ENCODE data around the gene SALL1. TPM values are rescaled to one million over a fixed set of nuclear protein-coding genes. Genes with fewer than 3 reads are reported as not detected.

Gene SALL1
- total and polyA plus RNA-seq, 2 of the 13 experiments (the other 11 are each of a cell fraction or from before 2014, with no cell fraction given), result 6.6 to 12.3 TPM

DNA sequence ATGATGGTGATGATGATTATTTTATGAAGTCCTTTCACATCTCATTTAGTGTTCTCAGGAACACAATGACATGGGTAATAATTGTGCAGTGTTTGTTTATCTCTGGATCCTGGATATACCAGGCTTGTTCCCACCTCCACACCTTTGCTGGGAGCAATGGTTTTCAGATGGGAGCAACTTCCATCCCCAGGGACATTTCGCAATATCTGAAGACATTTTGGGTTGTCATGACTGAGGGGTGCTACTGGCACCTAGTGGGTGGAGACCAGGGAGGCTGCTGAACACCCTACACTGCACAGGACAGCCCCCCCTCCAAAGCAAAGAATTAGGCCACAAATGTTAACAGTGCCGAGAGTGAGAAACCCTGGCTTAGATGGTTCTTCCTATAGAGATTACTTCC is 13.5 kb upstream of the SALL1 start (continued):
- peak; percentile 76 for TF ChIP-seq CEBPG (CRISPR knock-in tag; IDR thresholded peaks at IDR 0.05)
- TF ChIP-seq CEBPB (IDR thresholded peaks at IDR 0.05; ENCODE audit: borderline replicate concordance, low read depth, low read length), result peak; percentile 94
- TF ChIP-seq, protein P1, sequence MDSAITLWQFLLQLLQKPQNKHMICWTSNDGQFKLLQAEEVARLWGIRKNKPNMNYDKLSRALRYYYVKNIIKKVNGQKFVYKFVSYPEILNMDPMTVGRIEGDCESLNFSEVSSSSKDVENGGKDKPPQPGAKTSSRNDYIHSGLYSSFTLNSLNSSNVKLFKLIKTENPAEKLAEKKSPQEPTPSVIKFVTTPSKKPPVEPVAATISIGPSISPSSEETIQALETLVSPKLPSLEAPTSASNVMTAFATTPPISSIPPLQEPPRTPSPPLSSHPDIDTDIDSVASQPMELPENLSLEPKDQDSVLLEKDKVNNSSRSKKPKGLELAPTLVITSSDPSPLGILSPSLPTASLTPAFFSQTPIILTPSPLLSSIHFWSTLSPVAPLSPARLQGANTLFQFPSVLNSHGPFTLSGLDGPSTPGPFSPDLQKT (CRISPR knock-in tag; IDR thresholded peaks at IDR 0.05; ENCODE audit: borderline replicate concordance), result no peak
- no peak for TF ChIP-seq ZGPAT (CRISPR knock-in tag; IDR thresholded peaks at IDR 0.05)
- TF ChIP-seq TAF1 (CRISPR knock-in tag; IDR thresholded peaks at IDR 0.05), result no peak
- TF ChIP-seq RFX3 (CRISPR knock-in tag; IDR thresholded peaks at IDR 0.05), result no peak
- TF ChIP-seq STAG1 (CRISPR knock-in tag; IDR thresholded peaks at IDR 0.05), result peak; percentile 40
- no peak for TF ChIP-seq ZNF788 (CRISPR knock-in tag; IDR thresholded peaks at IDR 0.05; ENCODE audit: borderline replicate concordance)
- no peak for TF ChIP-seq NR1H2 (CRISPR knock-in tag; IDR thresholded peaks at IDR 0.05; ENCODE audit: borderline replicate concordance, low read depth)
- no peak for TF ChIP-seq SP2 (CRISPR knock-in tag; IDR thresholded peaks at IDR 0.05)
- no peak for TF ChIP-seq ZNF350 (CRISPR knock-in tag; IDR thresholded peaks at IDR 0.05; ENCODE audit: borderline replicate concordance, low read depth)
- TF ChIP-seq ZNF605 (CRISPR knock-in tag; IDR thresholded peaks at IDR 0.05), result no peak
- TF ChIP-seq, protein P2, sequence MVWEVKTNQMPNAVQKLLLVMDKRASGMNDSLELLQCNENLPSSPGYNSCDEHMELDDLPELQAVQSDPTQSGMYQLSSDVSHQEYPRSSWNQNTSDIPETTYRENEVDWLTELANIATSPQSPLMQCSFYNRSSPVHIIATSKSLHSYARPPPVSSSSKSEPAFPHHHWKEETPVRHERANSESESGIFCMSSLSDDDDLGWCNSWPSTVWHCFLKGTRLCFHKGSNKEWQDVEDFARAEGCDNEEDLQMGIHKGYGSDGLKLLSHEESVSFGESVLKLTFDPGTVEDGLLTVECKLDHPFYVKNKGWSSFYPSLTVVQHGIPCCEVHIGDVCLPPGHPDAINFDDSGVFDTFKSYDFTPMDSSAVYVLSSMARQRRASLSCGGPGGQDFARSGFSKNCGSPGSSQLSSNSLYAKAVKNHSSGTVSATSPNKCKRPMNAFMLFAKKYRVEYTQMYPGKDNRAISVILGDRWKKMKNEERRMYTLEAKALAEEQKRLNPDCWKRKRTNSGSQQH (CRISPR knock-in tag; IDR thresholded peaks at IDR 0.05; ENCODE audit: low read depth), result no peak
- TF ChIP-seq REL (CRISPR knock-in tag; conservative IDR thresholded peaks at IDR 0.05), result no peak
- no peak for TF ChIP-seq POLR2AphosphoS5 (IDR thresholded peaks at IDR 0.05; ENCODE audit: low read depth, low read length)
- TF ChIP-seq, protein P3, sequence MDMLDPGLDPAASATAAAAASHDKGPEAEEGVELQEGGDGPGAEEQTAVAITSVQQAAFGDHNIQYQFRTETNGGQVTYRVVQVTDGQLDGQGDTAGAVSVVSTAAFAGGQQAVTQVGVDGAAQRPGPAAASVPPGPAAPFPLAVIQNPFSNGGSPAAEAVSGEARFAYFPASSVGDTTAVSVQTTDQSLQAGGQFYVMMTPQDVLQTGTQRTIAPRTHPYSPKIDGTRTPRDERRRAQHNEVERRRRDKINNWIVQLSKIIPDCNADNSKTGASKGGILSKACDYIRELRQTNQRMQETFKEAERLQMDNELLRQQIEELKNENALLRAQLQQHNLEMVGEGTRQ (IDR thresholded peaks at IDR 0.05; ENCODE audit: low read depth, low read length), result no peak
- TF ChIP-seq, protein P3 (CRISPR knock-in tag; IDR thresholded peaks at IDR 0.05; ENCODE audit: borderline replicate concordance), result no peak
- TF ChIP-seq, protein P4, sequence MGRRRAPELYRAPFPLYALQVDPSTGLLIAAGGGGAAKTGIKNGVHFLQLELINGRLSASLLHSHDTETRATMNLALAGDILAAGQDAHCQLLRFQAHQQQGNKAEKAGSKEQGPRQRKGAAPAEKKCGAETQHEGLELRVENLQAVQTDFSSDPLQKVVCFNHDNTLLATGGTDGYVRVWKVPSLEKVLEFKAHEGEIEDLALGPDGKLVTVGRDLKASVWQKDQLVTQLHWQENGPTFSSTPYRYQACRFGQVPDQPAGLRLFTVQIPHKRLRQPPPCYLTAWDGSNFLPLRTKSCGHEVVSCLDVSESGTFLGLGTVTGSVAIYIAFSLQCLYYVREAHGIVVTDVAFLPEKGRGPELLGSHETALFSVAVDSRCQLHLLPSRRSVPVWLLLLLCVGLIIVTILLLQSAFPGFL (CRISPR knock-in tag; IDR thresholded peaks at IDR 0.05), result no peak
- no peak for TF ChIP-seq ZFP36 (IDR thresholded peaks at IDR 0.05; ENCODE audit: borderline replicate concordance, low read depth, low read length, partially characterized antibody)
- no peak for TF ChIP-seq GTF3A (CRISPR knock-in tag; conservative IDR thresholded peaks at IDR 0.05)
- no peak for TF ChIP-seq ZBTB7B (CRISPR knock-in tag; IDR thresholded peaks at IDR 0.05)
- TF ChIP-seq NPAS2 (CRISPR knock-in tag; IDR thresholded peaks at IDR 0.05; ENCODE audit: borderline replicate concordance), result no peak
- TF ChIP-seq KLF9 (CRISPR knock-in tag; IDR thresholded peaks at IDR 0.05; ENCODE audit: low read depth), result no peak
- no peak for TF ChIP-seq ZNF101 (CRISPR knock-in tag; IDR thresholded peaks at IDR 0.05; ENCODE audit: borderline replicate concordance, low read depth)

Data from HepG2 (cell line).